Inflammatory macrophage (primary cell): ENCODE data around the gene USP46.

Experiments used
- DNase-seq, 2 donors: peaks; one replicate each; pipeline ENCODE4 v3.0.0-alpha.2; 2020 to 2022

Gene USP46

GRCh38 chr4:52573551-52573950, 85.5 kb downstream of the USP46 start:
- DNase-seq = no peak

- no peak for DNase-seq
These were observed 86.1 kb downstream of the USP46 start for GRCh38 chr4:52572936-52573485.

- no peak for DNase-seq
These were observed 90.8 kb downstream of the USP46 start for GRCh38 chr4:52568351-52568750.

- DNase-seq = no peak
These were observed 92.7 kb downstream of the USP46 start for GRCh38 chr4:52566136-52567031.

GRCh38 chr4:52560844-52561280, 98.2 kb downstream of the USP46 start:
- no peak for DNase-seq

GRCh38 chr4:52555356-52555716, 103.8 kb downstream of the USP46 start:
- no peak for DNase-seq

GRCh38 chr4:52554612-52555355, 104.3 kb downstream of the USP46 start:
- DNase-seq = no peak

- DNase-seq = no peak
These were observed 106.3 kb downstream of the USP46 start for GRCh38 chr4:52552778-52553177.

GRCh38 chr4:52551487-52551886, 107.6 kb downstream of the USP46 start:
- DNase-seq = no peak

- no peak for DNase-seq
These were observed 108.9 kb downstream of the USP46 start for GRCh38 chr4:52550186-52550585.

GRCh38 chr4:52548818-52549570, 110.1 kb downstream of the USP46 start:
- DNase-seq = no peak

- DNase-seq = no peak
These were observed 112.7 kb downstream of the USP46 start for GRCh38 chr4:52546449-52546848.

GRCh38 chr4:52545099-52546069, 113.7 kb downstream of the USP46 start:
- DNase-seq = peak; percentile 67 to 78
